Stimulated activated CD4-positive, alpha-beta T cell treated with anti-CD3 and anti-CD28 coated beads, Interleukin-4, amount 100 ng/mL, for 1 hour (primary cell): ENCODE results near the gene SLU7.

Experiments
- DNase-seq: peaks from one replicate; pipeline ENCODE4 v3.0.0-alpha.2; 2020

The SLU7 gene

GRCh38 chr5:160363660-160364395 is 55.1 kb downstream of the SLU7 start:
- DNase-seq, result no peak

GRCh38 chr5:160363211-160363610 is 55.7 kb downstream of the SLU7 start:
- DNase-seq, result no peak

- no peak for DNase-seq
Observed at GRCh38 chr5:160361624-160362228, 57.2 kb downstream of the SLU7 start.

GRCh38 chr5:160360310-160360709 is 58.6 kb downstream of the SLU7 start:
- no peak for DNase-seq

GRCh38 chr5:160359816-160360215 is 59.1 kb downstream of the SLU7 start:
- no peak for DNase-seq

- DNase-seq, result no peak
Observed at GRCh38 chr5:160359242-160359641, 59.6 kb downstream of the SLU7 start.

- no peak for DNase-seq
Observed at GRCh38 chr5:160357861-160358411, 60.9 kb downstream of the SLU7 start.

- no peak for DNase-seq
Observed at GRCh38 chr5:160357394-160357793, 61.5 kb downstream of the SLU7 start.

- DNase-seq, result no peak
Observed at GRCh38 chr5:160356550-160357347, 62.1 kb downstream of the SLU7 start.

- DNase-seq, result no peak
Observed at GRCh38 chr5:160354666-160355065, 64.2 kb downstream of the SLU7 start.

GRCh38 chr5:160353379-160353778 is 65.5 kb downstream of the SLU7 start:
- no peak for DNase-seq

- no peak for DNase-seq
Observed at GRCh38 chr5:160352308-160352707, 66.6 kb downstream of the SLU7 start.
